MCF 10A (cell line): Measurements from ENCODE around the gene LRRC36. TPM values are rescaled to one million over a fixed set of nuclear protein-coding genes. Genes with fewer than 3 reads are reported as not detected.

ENCODE experiments used
- BruUV-seq: library from RNA; stranded (reverse); fragments of 400-500 nt; replicated peaks from 2 replicates; lab custom pipeline; 2021; lab: Mats Ljungman, UMichigan
- CTCF ChIA-PET: fragments of 300-600 bp; sonication (Branson Sonifier 250); formaldehyde crosslinking; extraction: SDS; loops from one replicate; lab custom pipeline; 2021; ENCODE audit warnings: antibody characterized with exemption, inconsistent platforms; lab: Yijun Ruan, JAX
- POLR2A ChIA-PET: fragments of 300-600, 350-650 bp; sonication (Branson Sonifier 250); formaldehyde crosslinking; extraction: SDS; loops from one replicate; lab custom pipeline; 2020; ENCODE audit warnings: antibody characterized with exemption, inconsistent platforms; lab: Yijun Ruan, JAX
- DNase-seq: peaks from one replicate; pipeline ENCODE4 v3.0.0-alpha.2; 2018; ENCODE audit not compliant: unreplicated experiment
- H3K27ac Mint-ChIP-seq: one replicate; pipeline ENCODE4 v1.8.0; 2022; ENCODE audit warnings: mild to moderate bottlenecking, low read depth, mixed read lengths; ENCODE audit not compliant: unreplicated experiment
- H3K27me3 Mint-ChIP-seq: one replicate; pipeline ENCODE4 v1.8.0; 2022; ENCODE audit warnings: mixed read lengths; ENCODE audit not compliant: insufficient read depth, unreplicated experiment
- H3K36me3 Mint-ChIP-seq: one replicate; pipeline ENCODE4 v1.8.0; 2022; ENCODE audit warnings: mild to moderate bottlenecking, moderate library complexity, mixed read lengths; ENCODE audit not compliant: insufficient read depth, unreplicated experiment
- H3K4me1 Mint-ChIP-seq: one replicate; pipeline ENCODE4 v1.8.0; 2022; ENCODE audit warnings: mixed read lengths; ENCODE audit not compliant: insufficient read depth, unreplicated experiment
- H3K4me3 Mint-ChIP-seq: one replicate; pipeline ENCODE4 v1.8.0; 2022; ENCODE audit warnings: mild to moderate bottlenecking, moderate library complexity, mixed read lengths; ENCODE audit not compliant: unreplicated experiment
- H3K9me3 Mint-ChIP-seq: one replicate; pipeline ENCODE4 v1.8.0; 2022; ENCODE audit warnings: mixed read lengths; ENCODE audit not compliant: unreplicated experiment
- CTCF ChIP-seq: fragments of 200-600 bp; IDR thresholded peaks from one replicate; pipeline ENCODE4 v1.8.0; 2022; ENCODE audit warnings: antibody characterized with exemption, mild to moderate bottlenecking; ENCODE audit not compliant: unreplicated experiment
- intact Hi-C: fragments of 100-400 bp; cut with micrococcal nuclease; formaldehyde crosslinking; loops from 2 replicates; pipeline ENCODE4 v1.14.1; 2022
- total RNA-seq: library from RNA; stranded (reverse); gene quantifications from 2 replicates; pipeline ENCODE4 v1.2.3, GENCODE V29; 2022

The LRRC36 gene
- total RNA-seq, 1 experiment from 2014 or later: not detected

- no peak for TF ChIP-seq CTCF
- no peak overlapping the region for H3K4me3 Mint-ChIP-seq
- intact Hi-C loops: no loop called here
- POLR2A ChIA-PET: no interaction called here
- H3K4me1 Mint-ChIP-seq: peaks cover 5% of the 10 kb centered on the region
- DNase-seq: peak; percentile 36
- no TSS peak for BruUV-seq
- H3K27ac Mint-ChIP-seq: no peak overlapping the region
- H3K9me3 Mint-ChIP-seq: no peaks in the 10 kb centered on the region
- CTCF ChIA-PET: interaction anchor here (1.8 kb wide), 1 partner anchor 10 kb away, joined by 8 read pairs; the partner anchor contains the start of gene ZDHHC1
- H3K27me3 Mint-ChIP-seq: no peaks in the 10 kb centered on the region
- no peaks in the 10 kb centered on the region for H3K36me3 Mint-ChIP-seq
These were observed 79.7 kb downstream of the LRRC36 start for GRCh38 chr16:67406111-67406971.

GRCh38 chr16:67407176-67407787 is 80.7 kb downstream of the LRRC36 start:
- H3K36me3 Mint-ChIP-seq: no peaks in the 10 kb centered on the region
- no peak overlapping the region for H3K27ac Mint-ChIP-seq
- no peak overlapping the region for H3K4me3 Mint-ChIP-seq
- no peaks in the 10 kb centered on the region for H3K9me3 Mint-ChIP-seq
- CTCF ChIA-PET: interaction anchor here (1.5 to 1.8 kb wide), 2 partner anchors 9 to 147 kb away, joined by 4 to 8 read pairs; partner anchors contain the start of gene ZDHHC1
- H3K4me1 Mint-ChIP-seq: peaks cover 5% of the 10 kb centered on the region
- no peak for TF ChIP-seq CTCF
- no peaks in the 10 kb centered on the region for H3K27me3 Mint-ChIP-seq
- no TSS peak for BruUV-seq
- DNase-seq: no peak
- intact Hi-C loops: no loop called here
- POLR2A ChIA-PET: no interaction called here

GRCh38 chr16:67407788-67408452 is 81.3 kb downstream of the LRRC36 start:
- DNase-seq: no peak
- no peaks in the 10 kb centered on the region for H3K36me3 Mint-ChIP-seq
- ChIA-PET CTCF (interaction anchor here (0.6 to 1.8 kb wide), 4 partner anchors 9 to 180 kb away, joined by 3 to 8 read pairs (median 4); partner anchors contain the start of gene ZDHHC1), POLR2A (interaction anchor here (0.8 kb wide), 1 partner anchor 24 kb away, joined by 3 read pairs; no protein-coding TSS in a partner anchor)
- no peaks in the 10 kb centered on the region for H3K27me3 Mint-ChIP-seq
- TF ChIP-seq CTCF: no peak
- no TSS peak for BruUV-seq
- H3K9me3 Mint-ChIP-seq: no peaks in the 10 kb centered on the region
- no peak overlapping the region for H3K27ac Mint-ChIP-seq
- H3K4me3 Mint-ChIP-seq: no peak overlapping the region
- peaks cover 5% of the 10 kb centered on the region for H3K4me1 Mint-ChIP-seq
- intact Hi-C loops: no loop called here
